ENCODE data around the gene SLC39A9. TPM values are rescaled to one million over a fixed set of nuclear protein-coding genes. Genes with fewer than 3 reads are reported as not detected.

The SLC39A9 gene
- 73.9 and 76.1 TPM in 2 replicates for total RNA-seq (2014; rRNA removed)
- 25.6 TPM for polyA plus RNA-seq (2012)

GRCh38 chr14:69398053-69398817 is at the start of gene SLC39A9, which contains the start of gene ERH:
Gene SLC39A9 (plus strand): TSS chr14:69398692. CDS start chr14:69399370, 678 bp downstream.
Gene ERH (minus strand): TSS chr14:69398299. CDS start chr14:69398233, 66 bp downstream.
- peak; percentile 97 for DNase-seq (ENCODE audit: low read depth)

GRCh38 chr14:69349091-69349777 is 49.3 kb upstream of the SLC39A9 start:
- DNase-seq (ENCODE audit: low read depth) = no peak

GRCh38 chr14:69350892-69351291 is 47.6 kb upstream of the SLC39A9 start:
- no peak for DNase-seq (ENCODE audit: low read depth)

GRCh38 chr14:69351385-69351784 is 47.1 kb upstream of the SLC39A9 start:
- no peak for DNase-seq (ENCODE audit: low read depth)

GRCh38 chr14:69351911-69352310 is 46.6 kb upstream of the SLC39A9 start:
- DNase-seq (ENCODE audit: low read depth) = no peak

GRCh38 chr14:69353168-69353567 is 45.3 kb upstream of the SLC39A9 start:
- DNase-seq (ENCODE audit: low read depth) = no peak

- DNase-seq (ENCODE audit: low read depth) = no peak
Measured at GRCh38 chr14:69354383-69355153, 43.9 kb upstream of the SLC39A9 start.

GRCh38 chr14:69355154-69355597 is 43.3 kb upstream of the SLC39A9 start:
- DNase-seq (ENCODE audit: low read depth) = no peak

- DNase-seq (ENCODE audit: low read depth) = peak; percentile 15
Measured at GRCh38 chr14:69355607-69356281, 42.7 kb upstream of the SLC39A9 start.

- no peak for DNase-seq (ENCODE audit: low read depth)
Measured at GRCh38 chr14:69356903-69357543, 41.5 kb upstream of the SLC39A9 start.

- no peak for DNase-seq (ENCODE audit: low read depth)
Measured at GRCh38 chr14:69357544-69358200, 40.8 kb upstream of the SLC39A9 start.

- DNase-seq (ENCODE audit: low read depth) = no peak
Measured at GRCh38 chr14:69358233-69358963, 40.1 kb upstream of the SLC39A9 start.

GRCh38 chr14:69358966-69359365 is 39.5 kb upstream of the SLC39A9 start:
- no peak for DNase-seq (ENCODE audit: low read depth)

- DNase-seq (ENCODE audit: low read depth) = peak; percentile 26
Measured at GRCh38 chr14:69360438-69361108, 37.9 kb upstream of the SLC39A9 start.

- no peak for DNase-seq (ENCODE audit: low read depth)
Measured at GRCh38 chr14:69363055-69363454, 35.4 kb upstream of the SLC39A9 start.

GRCh38 chr14:69363964-69364363 is 34.5 kb upstream of the SLC39A9 start:
- DNase-seq (ENCODE audit: low read depth) = no peak

GRCh38 chr14:69364378-69364777 is 34.1 kb upstream of the SLC39A9 start:
- no peak for DNase-seq (ENCODE audit: low read depth)

- DNase-seq (ENCODE audit: low read depth) = no peak
Measured at GRCh38 chr14:69366069-69366468, 32.4 kb upstream of the SLC39A9 start.

- DNase-seq (ENCODE audit: low read depth) = no peak
Measured at GRCh38 chr14:69366761-69367160, 31.7 kb upstream of the SLC39A9 start.

Data from LHCN-M2 (cell line).